ENCODE measurements around the gene CPNE7. TPM values are rescaled to one million over a fixed set of nuclear protein-coding genes. Genes with fewer than 3 reads are reported as not detected.

Gene CPNE7
- total RNA-seq, 3 donors from 2014 or later (not counting 1 experiment from before 2014, with no cell fraction given), result 1.1 to 1.8 (median 1.2) TPM

- Mint-ChIP-seq H3K9me3 (no peaks in the 10 kb centered on the region), H3K4me3 (no peak overlapping the region), H3K27me3 (ENCODE audit: low read depth in 2 of 2) (peaks cover 0 to 5% of the 10 kb centered on the region in 2 donors), H3K4me1 (no peaks in the 10 kb centered on the region), H3K27ac (no peak overlapping the region), H3K36me3 (no peaks in the 10 kb centered on the region)
- 74% methylated on average over 15 of the region's 15 CpGs for WGBS (ENCODE audit: insufficient coverage)
- H3K27ac ChIP-seq (ENCODE audit: low read length), result no peak overlapping the region
- no peak overlapping the region for H3K4me3 ChIP-seq (ENCODE audit: low read length)
- no peak for DNase-seq
- no peak for ATAC-seq
- intact Hi-C loops (cut with micrococcal nuclease), result no loop called here
- peaks cover under 1% of the 10 kb centered on the region for H3K27me3 ChIP-seq (ENCODE audit: control insufficient read depth, insufficient read depth, low read length)
- TF ChIP-seq CTCF (IDR thresholded peaks at IDR 0.05), result no peak
- peaks cover 4% of the 10 kb centered on the region for H3K9me3 ChIP-seq (ENCODE audit: control insufficient read depth, insufficient read depth, low read length)
- H3K4me1 ChIP-seq (ENCODE audit: control insufficient read depth, insufficient read depth, low read length), result no peaks in the 10 kb centered on the region
- no peaks in the 10 kb centered on the region for H3K36me3 ChIP-seq (ENCODE audit: control insufficient read depth, insufficient read depth, low read length)
These were observed 6.5 kb downstream of the CPNE7 start for GRCh38 chr16:89581861-89582563.

- Histone ChIP-seq H3K4me1 (ENCODE audit: control insufficient read depth, insufficient read depth, low read length) (no peaks in the 10 kb centered on the region), H3K9me3 (ENCODE audit: control insufficient read depth, insufficient read depth, low read length) (peaks cover 4% of the 10 kb centered on the region), H3K27me3 (ENCODE audit: control insufficient read depth, insufficient read depth, low read length) (no peaks in the 10 kb centered on the region), H3K4me3 (ENCODE audit: low read length) (no peak overlapping the region), H3K27ac (ENCODE audit: low read length) (no peak overlapping the region), H3K36me3 (ENCODE audit: control insufficient read depth, insufficient read depth, low read length) (no peaks in the 10 kb centered on the region)
- H3K27me3 Mint-ChIP-seq (ENCODE audit: low read depth in 2 of 2), result no peaks in the 10 kb centered on the region
- H3K4me1 Mint-ChIP-seq, result no peaks in the 10 kb centered on the region
- H3K9me3 Mint-ChIP-seq, result no peaks in the 10 kb centered on the region
- no peak overlapping the region for H3K4me3 Mint-ChIP-seq
- no peaks in the 10 kb centered on the region for H3K36me3 Mint-ChIP-seq
- 95% methylated on average over 18 of the region's 19 CpGs for WGBS (ENCODE audit: insufficient coverage)
- intact Hi-C loops (cut with micrococcal nuclease), result no loop called here
- ATAC-seq, result no peak
- no peak overlapping the region for H3K27ac Mint-ChIP-seq
- no peak for TF ChIP-seq CTCF (IDR thresholded peaks at IDR 0.05)
- no peak for DNase-seq
These were observed 7.1 kb downstream of the CPNE7 start for GRCh38 chr16:89582614-89583196.

- ATAC-seq (no peak), DNase-seq (no peak)
- H3K27me3 Mint-ChIP-seq (ENCODE audit: low read depth in 2 of 2), result no peaks in the 10 kb centered on the region
- no peaks in the 10 kb centered on the region for H3K36me3 Mint-ChIP-seq
- Histone ChIP-seq H3K9me3 (ENCODE audit: control insufficient read depth, insufficient read depth, low read length) (peaks cover 4% of the 10 kb centered on the region), H3K4me1 (ENCODE audit: control insufficient read depth, insufficient read depth, low read length) (no peaks in the 10 kb centered on the region), H3K4me3 (ENCODE audit: low read length) (no peak overlapping the region), H3K36me3 (ENCODE audit: control insufficient read depth, insufficient read depth, low read length) (no peaks in the 10 kb centered on the region), H3K27me3 (ENCODE audit: control insufficient read depth, insufficient read depth, low read length) (no peaks in the 10 kb centered on the region), H3K27ac (ENCODE audit: low read length) (no peak overlapping the region)
- H3K4me3 Mint-ChIP-seq, result no peak overlapping the region
- TF ChIP-seq CTCF (IDR thresholded peaks at IDR 0.05), result no peak
- intact Hi-C loops (cut with micrococcal nuclease), result no loop called here
- WGBS (ENCODE audit: insufficient coverage), result 94% methylated on average over 36 of the region's 36 CpGs
- H3K9me3 Mint-ChIP-seq, result no peaks in the 10 kb centered on the region
- H3K27ac Mint-ChIP-seq, result no peak overlapping the region
- H3K4me1 Mint-ChIP-seq, result no peaks in the 10 kb centered on the region
These were observed 7.8 kb downstream of the CPNE7 start for GRCh38 chr16:89583197-89583894.

Measured in natural killer cell (primary cell).